GM21526 (cell line): Measurements from ENCODE around the gene PDZD2.

Source experiments
- ATAC-seq: cut with Tn5 transposase; IDR thresholded peaks from one replicate; pipeline ENCODE4 v1.9.1; 2021; ENCODE audit warnings: moderate library complexity; ENCODE audit not compliant: unreplicated experiment, low FRiP score

PDZD2 gene

DNA sequence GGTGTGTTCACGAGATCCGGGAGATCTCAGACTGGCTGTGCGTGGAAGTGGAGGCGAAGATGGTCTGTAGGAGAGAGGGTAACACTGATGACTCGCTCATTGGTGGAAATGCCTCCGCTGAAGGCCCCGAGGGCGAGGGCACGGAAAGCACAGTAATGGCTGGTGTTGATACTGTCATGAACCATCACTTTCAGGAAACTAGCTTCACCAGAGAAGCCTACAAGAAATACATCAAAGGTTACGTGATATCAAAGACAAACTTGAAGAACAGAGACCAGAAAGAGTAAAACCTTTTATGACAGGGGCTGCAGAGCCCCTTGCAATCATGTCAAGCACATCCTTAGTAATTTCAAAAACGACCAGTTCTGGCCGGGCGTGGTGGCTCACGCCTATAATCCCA is 269.5 kb downstream of the PDZD2 start:
- ATAC-seq: no peak

DNA sequence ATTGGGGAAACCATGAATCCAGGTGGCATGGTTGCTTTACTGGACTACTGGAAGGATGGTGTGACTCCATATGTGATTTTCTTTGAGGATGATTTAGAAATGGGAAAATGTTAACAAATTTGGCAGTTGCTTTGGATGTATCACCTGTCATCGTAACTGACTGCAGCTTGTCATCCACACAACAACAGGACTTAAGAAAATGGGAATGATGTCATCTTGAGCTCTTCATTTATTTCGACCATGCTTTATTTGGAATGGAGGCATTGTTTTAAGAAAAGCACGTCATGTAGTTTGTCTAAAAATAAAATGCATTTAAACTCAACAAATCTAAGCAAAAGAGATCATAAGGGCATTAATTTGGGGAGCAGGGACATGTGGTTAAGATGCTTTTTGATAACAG is 270.1 kb downstream of the PDZD2 start:
- ATAC-seq: no peak

DNA sequence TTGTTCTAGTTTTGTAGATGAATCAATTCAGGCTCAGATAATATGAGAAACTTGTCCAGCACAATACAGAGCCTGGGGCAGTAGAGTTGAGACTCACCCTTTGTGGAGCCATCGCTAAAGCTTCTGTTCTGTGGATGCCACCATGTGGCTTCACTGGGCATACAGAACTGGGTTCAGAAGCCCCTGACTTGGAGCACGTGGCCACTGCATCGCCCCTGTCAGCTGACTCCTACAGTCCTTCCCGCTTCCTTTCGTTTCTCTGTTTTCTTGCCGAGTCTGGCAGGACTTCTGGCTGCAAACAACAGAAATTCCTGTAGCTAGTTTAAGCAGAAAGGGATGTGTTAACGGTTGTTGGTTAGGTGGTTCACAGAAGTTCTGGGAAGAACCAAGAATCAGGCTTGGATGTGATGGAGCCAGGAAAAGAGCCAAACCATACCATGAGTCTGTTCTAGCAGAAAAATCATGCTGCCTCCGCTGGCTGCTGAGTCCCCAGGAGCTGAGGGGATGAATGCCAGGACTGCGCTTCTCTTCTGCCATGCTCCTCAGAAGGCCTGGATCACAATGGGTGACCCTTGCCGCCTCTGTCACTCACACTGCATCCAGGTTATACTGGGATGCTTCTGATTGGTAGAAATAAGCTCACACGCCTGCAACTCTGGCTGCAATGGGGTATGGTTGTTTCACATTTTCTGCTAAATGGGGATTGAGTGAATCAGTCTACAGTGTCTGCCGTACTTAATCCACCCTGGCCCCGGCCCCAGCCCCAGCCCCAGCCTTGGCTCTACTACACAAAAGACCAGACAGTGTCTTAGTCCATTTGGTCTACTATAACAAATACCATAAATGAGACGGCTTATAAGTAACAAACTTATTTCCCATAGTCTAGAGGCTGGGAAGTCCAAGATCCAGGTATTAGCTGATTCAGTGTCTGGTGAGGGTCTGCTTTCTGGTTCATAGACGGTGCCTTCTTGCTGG is 272.6 kb downstream of the PDZD2 start:
- no peak for ATAC-seq

DNA sequence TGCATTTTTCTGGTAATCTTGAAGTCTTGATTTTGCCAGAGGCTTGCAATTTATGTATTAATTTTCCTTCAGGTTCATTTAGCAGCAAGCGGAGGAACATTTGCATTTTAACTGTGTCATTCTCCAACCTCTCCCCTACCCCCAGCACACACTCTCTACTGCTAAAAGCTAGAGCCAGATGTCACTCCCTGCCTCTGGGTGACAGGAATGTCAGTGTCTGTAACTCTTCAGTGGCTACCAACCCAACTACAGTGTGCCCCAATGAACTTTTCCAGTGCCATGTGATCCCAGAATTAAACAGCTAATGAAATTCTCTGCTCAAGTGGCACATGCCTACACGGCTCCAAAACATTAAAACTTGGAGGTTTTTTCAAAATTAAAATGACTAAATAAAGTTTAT is 274.9 kb downstream of the PDZD2 start:
- ATAC-seq: no peak

DNA sequence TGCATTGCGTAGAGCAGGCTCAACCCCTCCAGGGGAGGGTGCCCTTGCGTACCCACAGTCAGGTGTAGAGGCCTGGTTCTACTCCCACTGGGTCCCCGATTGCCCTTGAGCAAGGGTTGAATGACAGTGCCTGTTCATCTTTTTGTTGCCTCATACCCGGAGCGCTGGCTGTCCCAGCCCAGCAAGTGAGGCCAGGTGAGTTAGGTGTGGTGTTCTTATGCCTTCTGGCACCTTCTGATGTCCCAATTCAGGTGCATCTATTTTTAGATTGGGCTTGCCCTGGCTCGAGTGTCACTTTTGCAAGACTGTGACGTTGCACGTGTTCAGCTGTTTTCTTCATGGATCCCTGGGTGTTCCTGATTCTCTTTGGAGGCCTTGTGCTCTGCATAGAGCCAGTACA is 277.4 kb downstream of the PDZD2 start:
- ATAC-seq: no peak

DNA sequence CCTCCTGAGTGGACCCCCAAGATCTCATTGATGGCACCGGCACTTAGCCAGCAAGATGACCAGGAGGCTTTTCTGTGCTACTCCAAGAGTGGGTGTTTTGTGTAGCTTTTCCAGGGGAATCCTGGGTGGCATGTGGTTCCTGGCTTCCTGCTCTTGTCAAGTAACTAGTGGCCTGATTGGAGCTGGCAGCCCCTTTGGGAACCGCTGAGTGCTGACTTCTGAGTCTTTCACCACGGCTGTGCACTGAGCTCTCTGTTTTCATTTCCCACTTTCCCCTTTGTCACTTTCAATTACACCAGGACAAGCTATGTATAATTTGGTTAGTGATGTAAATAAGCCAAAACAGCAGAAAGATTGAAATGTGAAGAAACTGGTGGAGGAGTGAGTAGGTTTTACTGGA is 279.8 kb downstream of the PDZD2 start:
- no peak for ATAC-seq

DNA sequence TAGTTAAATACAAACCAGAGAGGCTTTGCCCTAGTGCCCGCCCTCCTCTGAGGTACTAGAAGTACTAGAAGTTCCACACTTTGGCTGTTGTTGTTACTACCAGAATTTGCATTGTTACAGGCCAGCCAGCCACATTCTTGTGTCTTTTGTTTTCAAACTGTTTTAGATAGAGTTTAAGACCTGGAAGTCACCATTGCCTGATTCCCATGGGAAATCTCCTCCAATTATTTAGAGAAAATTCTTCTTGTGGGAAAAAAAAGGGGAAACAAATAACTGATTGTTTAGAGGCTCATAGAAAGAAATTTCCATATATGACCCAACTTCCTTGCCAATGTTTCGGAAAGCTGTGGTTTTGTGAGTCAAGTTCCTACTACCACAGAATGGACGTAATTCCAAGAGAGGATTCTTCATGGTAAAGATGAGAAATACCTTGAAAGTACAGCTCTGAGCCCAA is 282.9 kb downstream of the PDZD2 start:
- ATAC-seq: no peak

DNA sequence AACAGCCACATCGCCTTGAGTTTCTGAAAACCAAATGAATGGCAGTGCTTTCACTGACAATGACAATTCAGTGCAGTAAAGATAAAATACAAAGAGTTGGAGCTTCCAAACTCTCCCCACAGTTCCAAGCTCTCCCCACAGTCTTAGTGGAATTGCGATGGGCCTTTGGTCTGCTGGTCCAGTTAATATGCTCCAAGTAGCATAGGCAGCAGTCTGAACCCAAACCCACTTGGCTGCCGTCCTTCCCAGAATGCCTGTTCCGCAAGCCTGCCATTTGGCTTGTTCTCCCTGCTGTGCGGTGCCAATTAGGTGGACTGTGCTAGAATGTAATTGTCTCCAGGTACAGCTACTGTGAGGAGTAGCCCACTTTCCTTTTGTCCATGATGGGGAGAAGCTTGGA is 285.1 kb downstream of the PDZD2 start:
- no peak for ATAC-seq

DNA sequence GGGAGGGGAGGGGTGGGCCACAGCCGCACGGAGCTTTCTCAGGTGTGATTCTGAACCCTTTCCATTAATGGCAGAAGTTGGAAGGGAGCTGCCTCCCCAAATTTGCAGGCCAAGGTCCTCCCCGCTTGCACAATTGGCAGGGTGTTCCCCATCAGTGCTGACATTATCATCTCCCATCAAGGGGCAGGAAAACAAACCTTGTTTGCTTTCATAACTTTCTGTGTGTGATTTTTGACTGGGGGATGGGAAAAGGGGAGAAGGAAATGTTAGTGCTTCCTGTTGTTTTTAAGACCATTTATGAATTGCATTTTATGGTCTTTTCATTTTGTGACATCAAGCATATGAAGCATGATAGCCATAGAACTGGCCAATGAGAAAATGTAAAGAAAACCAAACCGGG is 292.9 kb downstream of the PDZD2 start:
- no peak for ATAC-seq

DNA sequence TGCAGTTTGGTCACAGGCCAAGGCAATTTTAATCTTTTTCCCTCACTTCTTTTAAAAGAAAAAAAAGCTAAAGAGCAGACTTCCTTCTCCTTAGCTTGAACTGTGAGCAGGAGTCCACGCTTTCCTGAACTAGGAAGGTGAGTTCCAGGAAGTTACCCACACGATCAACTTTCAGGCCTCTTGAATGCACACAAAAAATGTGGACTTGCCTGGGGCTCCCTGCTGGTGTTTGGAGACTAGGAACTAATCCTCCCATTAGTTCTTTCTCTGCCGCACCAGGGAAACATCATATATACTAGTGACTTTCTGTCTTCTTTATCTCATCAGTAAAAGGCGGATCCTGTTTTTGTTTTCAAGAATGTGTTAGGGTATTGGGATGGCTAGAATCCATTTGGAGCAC is 295.2 kb downstream of the PDZD2 start:
- no peak for ATAC-seq

DNA sequence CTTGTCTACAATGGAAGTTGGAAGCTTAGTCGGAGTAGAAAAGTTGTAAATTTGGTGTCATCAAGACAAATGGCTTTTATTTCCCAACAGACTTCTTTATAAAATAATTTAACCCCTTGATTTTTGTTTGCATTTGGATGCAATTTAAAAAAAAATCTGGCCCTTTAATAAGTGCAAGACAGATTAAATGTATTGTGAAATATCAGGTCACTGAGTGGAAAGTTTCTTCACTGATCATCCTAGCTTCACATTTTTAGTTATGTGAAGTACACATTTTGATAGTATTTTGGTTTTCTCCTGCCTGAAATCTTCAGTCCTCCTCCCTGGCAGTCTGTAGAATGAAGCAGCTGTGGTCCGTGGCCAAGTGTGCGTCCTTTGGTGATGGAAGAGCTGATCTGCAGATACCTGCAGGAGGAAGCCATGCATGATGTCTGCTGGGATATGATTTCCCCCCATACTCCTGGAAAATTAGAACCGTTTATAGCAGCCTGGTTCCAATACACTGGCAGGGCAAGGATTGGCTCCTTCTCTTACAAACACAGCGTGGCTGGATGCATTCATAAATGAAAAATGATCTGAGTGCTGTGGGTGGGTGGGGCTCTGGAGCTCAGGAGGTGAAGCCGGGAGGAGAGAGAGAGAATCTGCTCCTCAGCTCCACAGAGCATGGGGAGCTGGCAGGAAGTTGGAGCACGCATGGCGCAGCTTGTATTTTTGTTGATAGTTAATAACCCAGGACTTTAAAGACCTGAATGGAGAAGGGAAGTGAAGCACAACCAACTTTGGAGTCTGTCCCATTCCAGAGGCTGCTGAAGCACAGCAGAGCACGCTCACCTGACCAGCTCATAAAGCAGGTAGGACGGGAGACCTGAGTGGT is 296.8 kb downstream of the PDZD2 start:
- ATAC-seq: no peak

DNA sequence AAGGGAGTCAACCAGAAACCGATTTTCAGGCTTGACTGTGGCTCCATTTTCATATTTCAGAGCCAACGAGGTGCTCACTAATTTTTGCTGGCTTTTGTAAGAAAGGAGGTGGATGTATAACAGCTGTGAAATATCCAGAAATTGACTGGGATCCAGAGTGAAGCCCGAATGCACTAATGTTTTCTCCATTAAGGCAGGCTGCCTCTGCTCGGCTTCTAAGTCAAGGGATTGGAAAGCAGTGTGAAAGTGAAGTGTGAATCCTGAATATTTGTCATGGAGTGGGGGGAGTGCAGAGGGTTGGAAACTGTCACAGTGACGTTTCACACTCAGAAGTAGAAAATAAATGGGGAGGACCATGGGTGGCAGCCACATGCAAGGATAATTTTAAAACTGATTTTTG is 297.8 kb downstream of the PDZD2 start:
- ATAC-seq: no peak

DNA sequence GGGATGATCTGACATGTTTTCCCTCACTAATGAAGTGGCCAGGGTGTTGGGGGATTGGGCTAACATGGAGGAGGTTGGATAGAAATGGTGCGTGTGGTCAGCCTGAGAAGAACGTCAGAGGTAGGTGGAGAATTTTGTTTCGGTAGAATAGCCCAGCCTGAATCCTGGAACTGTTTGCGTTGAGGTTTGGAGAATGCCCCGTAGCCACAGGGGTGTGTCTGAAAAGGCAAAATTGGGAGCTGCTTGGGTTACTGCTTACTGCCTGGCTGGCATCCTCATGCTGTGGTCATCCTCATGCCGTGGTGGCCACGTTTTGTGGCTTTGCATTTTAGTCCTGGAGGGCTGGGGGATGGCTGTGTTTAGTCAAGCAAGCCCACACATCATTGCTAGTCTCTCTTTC is 298.3 kb downstream of the PDZD2 start:
- ATAC-seq: no peak

DNA sequence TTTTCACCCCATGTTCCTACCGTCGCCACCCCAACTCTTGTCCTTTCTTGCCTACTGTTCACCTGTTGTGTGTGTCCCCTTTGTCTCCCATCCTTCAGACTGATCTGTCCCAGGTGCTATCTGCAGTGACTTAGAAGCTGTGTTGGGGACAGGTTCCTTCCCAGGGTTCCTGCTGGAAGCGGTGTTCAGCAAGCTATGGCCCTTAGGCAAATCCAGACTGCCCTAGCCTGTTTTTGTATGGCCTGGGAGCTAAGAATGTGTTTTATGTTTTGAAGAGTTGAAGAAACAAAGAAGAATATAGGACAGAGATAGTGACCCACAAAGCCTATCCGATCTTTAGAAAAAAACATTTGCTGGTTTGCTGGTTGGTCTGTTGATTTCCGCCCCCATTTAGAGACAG is 298.8 kb downstream of the PDZD2 start:
- ATAC-seq: no peak

DNA sequence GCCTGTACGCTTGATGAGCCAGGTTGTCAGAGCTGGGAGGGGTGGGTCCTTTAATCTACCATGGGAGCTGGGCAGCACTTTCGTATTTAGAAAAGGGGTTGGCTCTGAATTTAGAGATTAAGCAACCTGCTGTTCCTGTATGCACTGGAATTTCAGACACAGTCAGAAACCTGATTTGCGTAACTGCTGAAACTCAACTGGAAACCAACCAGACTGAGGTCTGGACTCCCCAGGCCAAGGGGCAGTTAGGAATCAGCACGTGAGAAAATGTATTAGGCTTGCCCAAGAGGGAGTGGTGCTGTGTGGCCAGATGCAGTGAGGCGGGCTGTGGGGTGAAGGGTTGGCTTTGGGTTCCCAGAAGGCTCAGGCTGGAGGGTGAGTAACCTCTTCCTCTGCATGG is 300.2 kb downstream of the PDZD2 start:
- no peak for ATAC-seq

DNA sequence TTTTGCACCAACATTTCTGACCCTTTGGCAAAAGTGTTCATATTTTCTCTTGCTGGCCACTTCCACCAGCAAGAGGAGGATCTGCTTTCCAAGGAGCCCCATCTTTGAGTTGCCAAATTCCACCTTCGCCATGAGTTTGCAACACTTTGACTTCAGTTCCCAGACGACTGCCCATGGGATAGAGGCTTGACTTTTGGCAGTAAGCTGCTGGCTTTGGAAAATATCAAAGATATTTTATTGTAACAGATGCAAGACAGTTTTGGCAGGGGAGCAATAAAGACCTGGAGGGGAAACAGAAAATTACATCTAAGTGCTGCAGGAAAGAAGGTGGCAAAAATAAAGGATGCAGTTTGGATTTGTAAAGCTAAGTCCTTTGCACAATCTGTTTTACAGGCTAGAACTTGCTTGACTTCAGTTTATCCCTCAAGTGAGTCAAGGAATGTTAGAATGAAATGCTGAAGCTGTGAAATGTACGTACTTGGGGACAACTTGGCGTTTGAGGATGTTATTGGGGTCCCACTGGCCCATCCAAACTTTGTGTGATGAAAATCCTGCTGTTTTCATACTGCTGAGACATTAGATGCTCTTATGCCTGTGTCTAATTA is 302.3 kb downstream of the PDZD2 start:
- ATAC-seq: no peak

DNA sequence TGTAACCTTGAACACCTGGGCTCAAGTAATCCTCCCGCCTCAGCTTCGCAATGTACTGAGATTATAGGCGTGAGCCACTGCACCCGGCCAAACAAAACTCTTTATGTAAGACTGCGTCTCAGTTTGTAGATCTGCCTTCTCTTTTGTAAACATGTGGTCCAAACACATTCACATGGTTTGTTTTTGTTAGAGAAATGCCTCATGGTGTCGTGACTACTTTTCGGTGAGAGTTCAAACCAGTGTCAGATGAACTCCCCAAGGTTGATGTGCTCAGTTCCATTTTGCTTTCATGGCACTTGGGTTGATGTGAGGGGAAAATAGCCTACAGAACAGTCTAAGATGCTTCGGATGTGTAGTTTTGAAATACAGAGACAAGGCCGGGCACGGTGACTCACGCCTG is 303.6 kb downstream of the PDZD2 start:
- no peak for ATAC-seq

DNA sequence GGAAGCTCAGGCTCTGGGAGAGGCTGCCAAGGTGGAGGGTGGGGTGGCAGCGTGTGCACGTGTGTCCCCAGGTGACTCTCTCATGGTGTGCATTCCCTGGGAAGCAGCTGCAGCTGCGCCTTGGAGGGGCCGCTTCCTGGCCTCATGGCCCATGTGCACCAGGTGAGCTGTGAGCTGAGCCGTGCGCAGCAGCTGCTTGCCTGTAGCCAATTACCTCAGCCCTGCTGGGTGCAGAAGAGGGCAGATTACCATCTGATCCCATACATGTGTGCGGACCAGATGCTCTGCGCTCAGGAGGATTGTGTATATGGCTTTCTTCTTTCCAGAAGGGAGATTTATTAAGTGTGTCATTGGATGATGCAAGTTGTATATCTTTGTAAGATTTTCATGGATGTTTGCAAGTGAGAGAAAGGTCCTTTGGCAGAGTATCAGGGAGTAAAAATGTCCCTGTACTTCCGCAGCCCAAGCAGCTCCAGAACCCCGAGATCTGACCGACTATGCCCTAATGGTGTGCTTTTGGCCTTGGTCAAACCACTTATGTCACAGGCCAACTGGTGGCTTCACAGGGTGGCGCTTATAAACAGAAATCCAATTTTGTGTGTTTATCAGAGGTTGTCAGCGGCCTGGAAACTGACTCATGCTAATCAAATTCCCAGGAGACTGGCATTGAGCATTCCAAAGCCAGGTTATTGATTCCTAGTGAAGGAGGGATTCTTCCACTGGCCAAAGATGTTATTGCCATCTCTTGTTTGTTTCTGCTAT is 305.9 kb downstream of the PDZD2 start:
- no peak for ATAC-seq

DNA sequence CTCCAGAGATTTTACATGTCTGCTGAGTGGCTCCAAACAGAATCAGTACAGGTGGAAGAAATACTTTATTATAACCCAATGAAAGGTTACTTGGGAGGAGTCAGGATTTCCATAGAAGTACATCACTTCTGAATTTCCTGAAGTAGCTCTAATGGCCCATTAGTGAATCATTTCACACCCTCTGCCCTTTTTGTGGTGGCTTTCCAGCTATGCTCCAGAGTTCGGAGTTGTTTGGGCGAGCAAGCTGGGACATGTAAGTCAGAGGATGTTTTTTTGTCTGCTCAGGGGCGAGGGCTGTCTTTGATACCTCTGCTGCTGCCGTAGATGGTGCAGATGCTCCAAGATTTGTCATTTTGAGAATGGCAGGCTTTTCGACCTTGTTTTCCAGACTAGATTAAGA is 309.1 kb downstream of the PDZD2 start:
- no peak for ATAC-seq

DNA sequence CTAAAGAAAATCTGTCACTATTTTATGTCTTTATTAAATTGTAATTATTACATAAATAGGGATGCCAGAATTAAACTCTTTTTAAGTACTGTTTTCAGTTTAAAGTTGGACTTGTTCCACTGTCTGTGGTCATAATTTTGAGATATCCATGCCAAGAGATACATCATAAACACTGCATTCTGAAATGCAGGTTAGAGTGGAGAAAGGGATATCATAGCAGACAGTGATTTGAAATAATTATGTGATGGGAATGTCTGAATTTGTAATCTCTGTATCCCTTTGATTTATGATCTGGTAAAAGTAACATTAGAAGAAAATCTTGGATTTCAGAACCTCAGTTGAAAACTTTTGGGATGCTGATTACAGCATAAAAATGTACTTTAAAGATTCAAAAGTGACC is 313.1 kb downstream of the PDZD2 start:
- no peak for ATAC-seq
